Liver (tissue), 9 donors: Measurements from ENCODE around the gene RBMX2. TPM values are rescaled to one million over a fixed set of nuclear protein-coding genes. Genes with fewer than 3 reads are reported as not detected.

ENCODE experiments used
- DNase-seq: peaks from one replicate; pipeline ENCODE4 v3.0.0-alpha.2; 2017; ENCODE audit warnings: low spot score
- H3K27ac ChIP-seq, 2 donors: one replicate each; pipeline ENCODE4 v1.7.0; 2013; ENCODE audit warnings: inconsistent platforms in 2 of 2, low read length in 2 of 2, control low read depth in 1 of 2, low read depth in 1 of 2, mild to moderate bottlenecking in 1 of 2
- H3K27me3 ChIP-seq, 4 donors: one replicate each; pipeline versions ENCODE4 v1.6.1 to v1.7.0; 2013; ENCODE audit warnings: low read length in 3 of 4, inconsistent platforms in 1 of 4, mild to moderate bottlenecking in 1 of 4, moderate library complexity in 1 of 4; ENCODE audit not compliant: control insufficient read depth in 4 of 4, insufficient read depth in 4 of 4
- H3K36me3 ChIP-seq, 4 donors: one replicate each; pipeline versions ENCODE4 v1.6.1 to v1.7.0; 2013; ENCODE audit warnings: low read length in 3 of 4, mild to moderate bottlenecking in 3 of 4, low read depth in 1 of 4, moderate library complexity in 1 of 4; ENCODE audit not compliant: control insufficient read depth in 4 of 4, insufficient read depth in 3 of 4
- H3K4me1 ChIP-seq, 4 donors: one replicate each; pipeline versions ENCODE4 v1.6.1 to v1.7.0; 2013; ENCODE audit warnings: low read length in 3 of 4, mild to moderate bottlenecking in 3 of 4, moderate library complexity in 1 of 4; ENCODE audit not compliant: control insufficient read depth in 4 of 4, insufficient read depth in 4 of 4
- H3K4me3 ChIP-seq, 3 donors: one replicate each; pipeline versions ENCODE4 v1.6.1 to v1.7.0; 2013; ENCODE audit warnings: low read length in 3 of 3, control low read depth in 1 of 3, low read depth in 1 of 3, mild to moderate bottlenecking in 1 of 3
- H3K9ac ChIP-seq, 2 donors: one replicate each; pipeline ENCODE4 v1.7.0; 2013; ENCODE audit warnings: low read length in 2 of 2, mild to moderate bottlenecking in 2 of 2, moderate library complexity in 2 of 2, control low read depth in 1 of 2, low read depth in 1 of 2
- H3K9me3 ChIP-seq, 4 donors: one replicate each; pipeline versions ENCODE4 v1.6.1 to v1.7.0; 2013; ENCODE audit warnings: low read length in 3 of 4; ENCODE audit not compliant: control insufficient read depth in 4 of 4
- ATF3 ChIP-seq: IDR thresholded peaks from 2 replicates; pipeline ENCODE4 v1.6.1; 2016; ENCODE audit warnings: antibody characterized with exemption
- EGR1 ChIP-seq, 2 donors: IDR thresholded peaks; 2 replicates each; pipeline ENCODE4 v1.6.1; 2016 to 2018; ENCODE audit warnings: antibody characterized with exemption in 2 of 2, low read depth in 2 of 2
- FOXA1 ChIP-seq: IDR thresholded peaks from 2 replicates; pipeline ENCODE4 v1.6.1; 2016; ENCODE audit warnings: antibody characterized with exemption
- FOXA2 ChIP-seq: IDR thresholded peaks from 2 replicates; pipeline ENCODE4 v1.6.1; 2016; ENCODE audit warnings: antibody characterized with exemption
- GABPA ChIP-seq, 2 donors: IDR thresholded peaks in 1 of 2; conservative IDR thresholded peaks in 1 of 2; 2 replicates each; pipeline ENCODE4 v1.6.1; 2016; ENCODE audit warnings: antibody characterized with exemption in 2 of 2, mild to moderate bottlenecking in 1 of 2, moderate library complexity in 1 of 2
- MAX ChIP-seq: IDR thresholded peaks from 2 replicates; pipeline ENCODE4 v1.6.1; 2016; ENCODE audit warnings: antibody characterized with exemption
- NR2F2 ChIP-seq: IDR thresholded peaks from 2 replicates; pipeline ENCODE4 v1.6.1; 2016; ENCODE audit warnings: antibody characterized with exemption
- RAD21 ChIP-seq, 2 donors: IDR thresholded peaks; 2 replicates each; pipeline ENCODE4 v1.6.1; 2016; ENCODE audit warnings: antibody characterized with exemption in 2 of 2, mild to moderate bottlenecking in 2 of 2
- REST ChIP-seq: IDR thresholded peaks from 2 replicates; pipeline ENCODE4 v1.6.1; 2016; ENCODE audit warnings: antibody characterized with exemption, mild to moderate bottlenecking
- RXRA ChIP-seq, 2 donors: IDR thresholded peaks; 2 replicates each; pipeline ENCODE4 v1.6.1; 2017 to 2018; ENCODE audit warnings: antibody characterized with exemption in 2 of 2, mild to moderate bottlenecking in 1 of 2
- TAF1 ChIP-seq: conservative IDR thresholded peaks from 2 replicates; pipeline ENCODE4 v1.6.1; 2016; ENCODE audit warnings: antibody characterized with exemption, mild to moderate bottlenecking
- YY1 ChIP-seq: IDR thresholded peaks from 2 replicates; pipeline ENCODE4 v1.6.1; 2016; ENCODE audit warnings: antibody characterized with exemption, mild to moderate bottlenecking
- ZBTB33 ChIP-seq: IDR thresholded peaks from 2 replicates; pipeline ENCODE4 v1.6.1; 2016; ENCODE audit warnings: antibody characterized with exemption
- WGBS: extraction: QIAGEN DNeasy Blood & Tissue Kit; methylation state at CpG from one replicate; pipeline ENCODE4 v1.1.7; 2013; 5-methylcytosine and 5-hydroxymethylcytosine counted together
- polyA plus RNA-seq, 2 donors: library from polyadenylated mRNA; stranded (reverse) in 1 of 2; unstranded in 1 of 2; fragments of 200-250 nt in 1 of 2; fragments of >200 nt in 1 of 2; fragmentation: Nextera tagmentation in 1 of 2; extraction: Ambion mirVana in 1 of 2; gene quantifications; one replicate each; pipeline versions ENCODE4 v1.2.1 to v1.2.3, GENCODE V29; 2013 to 2015
- total RNA-seq, 2 donors: library from RNA; depleted of rRNA; stranded (reverse); fragments of >200 nt; gene quantifications; one replicate each; pipeline ENCODE4 v1.2.3, GENCODE V29; 2014
- TF ChIP-seq, protein P1 (sequence below): fragments of 150-350 bp; IDR thresholded peaks from 2 replicates; pipeline ENCODE4 v1.5.1; 2017; ENCODE audit warnings: improper control_type of control experiment, low read depth, low read length; ENCODE audit not compliant: missing input control
- donor health status: healthy.
- donor health status: healthy.
- donor health status: healthy.
- donor health status: healthy.
- donor health status: healthy.

The RBMX2 gene
- total and polyA plus RNA-seq, 4 donors = 5.2 to 8.8 (median 6.4) TPM

GRCh38 chrX:130416785-130417184, 15.0 kb downstream of the RBMX2 start:
- H3K27ac ChIP-seq = no peak overlapping the region
- DNase-seq = no peak
- H3K27me3 ChIP-seq = no peaks in the 10 kb centered on the region
- no peaks in the 10 kb centered on the region for H3K4me1 ChIP-seq
- WGBS = 87% methylated on average over 4 of the region's 4 CpGs
- no peak overlapping the region for H3K4me3 ChIP-seq
- peaks cover 0 to 8% (median 2%) of the 10 kb centered on the region in 4 donors for H3K36me3 ChIP-seq
- no peak overlapping the region for H3K9ac ChIP-seq
- TF ChIP-seq RAD21 (IDR thresholded peaks at IDR 0.05) (no peak), FOXA2 (no peak), ATF3 (no peak), YY1 (no peak), ZBTB33 (no peak), RXRA (IDR thresholded peaks at IDR 0.05) (no peak), TAF1 (no peak), REST (no peak)
- TF ChIP-seq, protein P1, sequence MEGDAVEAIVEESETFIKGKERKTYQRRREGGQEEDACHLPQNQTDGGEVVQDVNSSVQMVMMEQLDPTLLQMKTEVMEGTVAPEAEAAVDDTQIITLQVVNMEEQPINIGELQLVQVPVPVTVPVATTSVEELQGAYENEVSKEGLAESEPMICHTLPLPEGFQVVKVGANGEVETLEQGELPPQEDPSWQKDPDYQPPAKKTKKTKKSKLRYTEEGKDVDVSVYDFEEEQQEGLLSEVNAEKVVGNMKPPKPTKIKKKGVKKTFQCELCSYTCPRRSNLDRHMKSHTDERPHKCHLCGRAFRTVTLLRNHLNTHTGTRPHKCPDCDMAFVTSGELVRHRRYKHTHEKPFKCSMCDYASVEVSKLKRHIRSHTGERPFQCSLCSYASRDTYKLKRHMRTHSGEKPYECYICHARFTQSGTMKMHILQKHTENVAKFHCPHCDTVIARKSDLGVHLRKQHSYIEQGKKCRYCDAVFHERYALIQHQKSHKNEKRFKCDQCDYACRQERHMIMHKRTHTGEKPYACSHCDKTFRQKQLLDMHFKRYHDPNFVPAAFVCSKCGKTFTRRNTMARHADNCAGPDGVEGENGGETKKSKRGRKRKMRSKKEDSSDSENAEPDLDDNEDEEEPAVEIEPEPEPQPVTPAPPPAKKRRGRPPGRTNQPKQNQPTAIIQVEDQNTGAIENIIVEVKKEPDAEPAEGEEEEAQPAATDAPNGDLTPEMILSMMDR = no peak
- H3K9me3 ChIP-seq = no peaks in the 10 kb centered on the region

- H3K4me1 ChIP-seq = no peaks in the 10 kb centered on the region
- TF ChIP-seq YY1 (no peak), NR2F2 (no peak), ATF3 (no peak), TAF1 (no peak), REST (no peak), FOXA1 (no peak), EGR1 (IDR thresholded peaks at IDR 0.05; ENCODE audit: low read depth in 2 of 2) (no peak), MAX (no peak), GABPA (IDR thresholded peaks at IDR 0.05 in 1 of 2, conservative IDR thresholded peaks at IDR 0.05 in 1 of 2) (no peak), RAD21 (IDR thresholded peaks at IDR 0.05) (no peak), RXRA (IDR thresholded peaks at IDR 0.05) (no peak)
- TF ChIP-seq, protein P1 = no peak
- no peaks in the 10 kb centered on the region for H3K9me3 ChIP-seq
- H3K36me3 ChIP-seq = peaks cover 0 to 4% (median 0%) of the 10 kb centered on the region in 4 donors
- H3K4me3 ChIP-seq = no peak overlapping the region
- no peak for DNase-seq
- WGBS = 83% methylated on average over 2 of the region's 2 CpGs
- H3K9ac ChIP-seq = no peak overlapping the region
- H3K27me3 ChIP-seq = no peaks in the 10 kb centered on the region
- H3K27ac ChIP-seq = no peak overlapping the region
These were observed 16.3 kb downstream of the RBMX2 start for GRCh38 chrX:130418066-130418465.
